ENCODE results near the gene TTC12. TPM values are rescaled to one million over a fixed set of nuclear protein-coding genes. Genes with fewer than 3 reads are reported as not detected.

The TTC12 gene
- total RNA-seq, 1 experiment from 2014 or later = 25.0 TPM

- Histone ChIP-seq H3K4me1 (replicated peaks; ENCODE audit: insufficient read depth) (no peaks in the 10 kb centered on the region), H3K27me3 (ENCODE audit: insufficient read depth, low read depth) (peaks cover 90% of the 10 kb centered on the region), H3K4me2 (no peak overlapping the region), H3K9me2 (ENCODE audit: insufficient read depth) (no peaks in the 10 kb centered on the region), H3K36me3 (ENCODE audit: low read depth) (no peaks in the 10 kb centered on the region), H3K9me3 (ENCODE audit: insufficient read depth, low read depth) (no peaks in the 10 kb centered on the region), H3F3A (ENCODE audit: insufficient read depth, low read depth) (no peaks in the 10 kb centered on the region), H2AFZ (no peak overlapping the region), H3K79me2 (ENCODE audit: low read depth) (no peaks in the 10 kb centered on the region), H4K20me1 (ENCODE audit: insufficient read depth) (0 out of 2 replicates have a peak, but pooled peaks cover 3% of the 10 kb centered on the region), H3K27ac (no peak overlapping the region), H3K4me3 (no peak overlapping the region)
- no TSS peak for BruUV-seq (replicated peaks)
- no peak for DNase-seq
- CTCF ChIA-PET = no interaction called here
- intact Hi-C loops (cut with micrococcal nuclease; ENCODE audit: unreplicated experiment) = no loop called here
- no peak for TF ChIP-seq CTCF (conservative IDR thresholded peaks at IDR 0.05)
- TF ChIP-seq EZH2 (IDR thresholded peaks at IDR 0.05; ENCODE audit: low read depth) = no peak
- POLR2A ChIA-PET (ENCODE audit: unreplicated experiment) = no interaction called here
Observed at GRCh38 chr11:113404859-113405430, 90.6 kb downstream of the TTC12 start.

- POLR2A ChIA-PET (ENCODE audit: unreplicated experiment) = no interaction called here
- BruUV-seq (replicated peaks) = no TSS peak
- Histone ChIP-seq H3K4me3 (no peak overlapping the region), H3K4me2 (no peak overlapping the region), H2AFZ (no peak overlapping the region), H3K79me2 (ENCODE audit: low read depth) (no peaks in the 10 kb centered on the region), H4K20me1 (ENCODE audit: insufficient read depth) (0 out of 2 replicates have a peak, but pooled peaks cover 3% of the 10 kb centered on the region), H3K9me3 (ENCODE audit: insufficient read depth, low read depth) (no peaks in the 10 kb centered on the region), H3K36me3 (ENCODE audit: low read depth) (no peaks in the 10 kb centered on the region), H3K4me1 (replicated peaks; ENCODE audit: insufficient read depth) (no peaks in the 10 kb centered on the region), H3K27me3 (ENCODE audit: insufficient read depth, low read depth) (peaks cover 90% of the 10 kb centered on the region), H3K9me2 (ENCODE audit: insufficient read depth) (no peaks in the 10 kb centered on the region), H3F3A (ENCODE audit: insufficient read depth, low read depth) (no peaks in the 10 kb centered on the region), H3K27ac (no peak overlapping the region)
- intact Hi-C loops (cut with micrococcal nuclease; ENCODE audit: unreplicated experiment) = no loop called here
- no peak for DNase-seq
- no peak for TF ChIP-seq CTCF (conservative IDR thresholded peaks at IDR 0.05)
- TF ChIP-seq EZH2 (IDR thresholded peaks at IDR 0.05; ENCODE audit: low read depth) = no peak
- CTCF ChIA-PET = no interaction called here
Observed at GRCh38 chr11:113405724-113406478, 91.5 kb downstream of the TTC12 start.

- Histone ChIP-seq H4K20me1 (ENCODE audit: insufficient read depth) (0 out of 2 replicates have a peak, but pooled peaks cover 3% of the 10 kb centered on the region), H3K4me1 (replicated peaks; ENCODE audit: insufficient read depth) (no peaks in the 10 kb centered on the region), H3F3A (ENCODE audit: insufficient read depth, low read depth) (no peaks in the 10 kb centered on the region), H3K36me3 (ENCODE audit: low read depth) (no peaks in the 10 kb centered on the region), H3K9me2 (ENCODE audit: insufficient read depth) (no peaks in the 10 kb centered on the region), H3K79me2 (ENCODE audit: low read depth) (no peaks in the 10 kb centered on the region), H3K4me3 (no peak overlapping the region), H3K27ac (no peak overlapping the region), H3K4me2 (no peak overlapping the region), H2AFZ (no peak overlapping the region), H3K27me3 (ENCODE audit: insufficient read depth, low read depth) (peaks cover 96% of the 10 kb centered on the region), H3K9me3 (ENCODE audit: insufficient read depth, low read depth) (no peaks in the 10 kb centered on the region)
- ChIA-PET POLR2A (ENCODE audit: unreplicated experiment) (no interaction called here), CTCF (no interaction called here)
- DNase-seq = no peak
- TF ChIP-seq CTCF (conservative IDR thresholded peaks at IDR 0.05) = no peak
- no peak for TF ChIP-seq EZH2 (IDR thresholded peaks at IDR 0.05; ENCODE audit: low read depth)
- intact Hi-C loops (cut with micrococcal nuclease; ENCODE audit: unreplicated experiment) = no loop called here
- BruUV-seq (replicated peaks) = no TSS peak
Observed at GRCh38 chr11:113407163-113407562, 92.8 kb downstream of the TTC12 start.
